ENCODE data around the gene ACBD6.

Gene ACBD6

GRCh38 chr1:180525715-180526039 is 23.3 kb upstream of the ACBD6 start:
- no peak for DNase-seq (ENCODE audit: low read depth in 2 of 2)

GRCh38 chr1:180524915-180525714 is 22.7 kb upstream of the ACBD6 start:
- DNase-seq (ENCODE audit: low read depth in 2 of 2), result no peak

GRCh38 chr1:180524160-180524914 is 22.0 kb upstream of the ACBD6 start:
- no peak for DNase-seq (ENCODE audit: low read depth in 2 of 2)

GRCh38 chr1:180522213-180522515 is 19.8 kb upstream of the ACBD6 start:
- DNase-seq (ENCODE audit: low read depth in 2 of 2), result no peak

- no peak for DNase-seq (ENCODE audit: low read depth in 2 of 2)
These were observed 19.3 kb upstream of the ACBD6 start for GRCh38 chr1:180521474-180522212.

GRCh38 chr1:180519846-180520245 is 17.5 kb upstream of the ACBD6 start:
- no peak for DNase-seq (ENCODE audit: low read depth in 2 of 2)

- peak in 1 of 2 experiments; percentile 39 for DNase-seq (ENCODE audit: low read depth in 2 of 2)
These were observed 13.5 kb upstream of the ACBD6 start for GRCh38 chr1:180515857-180516388.

- no peak for DNase-seq (ENCODE audit: low read depth in 2 of 2)
These were observed 13.0 kb upstream of the ACBD6 start for GRCh38 chr1:180515364-180515763.

- no peak for DNase-seq (ENCODE audit: low read depth in 2 of 2)
These were observed 11.2 kb upstream of the ACBD6 start for GRCh38 chr1:180513531-180513930.

- no peak for DNase-seq (ENCODE audit: low read depth in 2 of 2)
These were observed 8.5 kb upstream of the ACBD6 start for GRCh38 chr1:180510882-180511281.

GRCh38 chr1:180508725-180509097 is 6.3 kb upstream of the ACBD6 start:
- no peak for DNase-seq (ENCODE audit: low read depth in 2 of 2)

GRCh38 chr1:180507795-180508724 is 5.7 kb upstream of the ACBD6 start:
- no peak for DNase-seq (ENCODE audit: low read depth in 2 of 2)

- DNase-seq (ENCODE audit: low read depth in 2 of 2), result no peak
These were observed 3.5 kb upstream of the ACBD6 start for GRCh38 chr1:180505732-180506335.

GRCh38 chr1:180504186-180504585 is 1.8 kb upstream of the ACBD6 start:
- no peak for DNase-seq (ENCODE audit: low read depth in 2 of 2)

GRCh38 chr1:180503280-180503862 is 994 bp upstream of the ACBD6 start:
- no peak for DNase-seq (ENCODE audit: low read depth in 2 of 2)

GRCh38 chr1:180501865-180502360 is 464 bp downstream of the ACBD6 start:
- peak in 1 of 2 experiments; percentile 48 for DNase-seq (ENCODE audit: low read depth in 2 of 2)

- DNase-seq (ENCODE audit: low read depth in 2 of 2), result no peak
These were observed 1.7 kb downstream of the ACBD6 start for GRCh38 chr1:180500689-180501088.

- no peak for DNase-seq (ENCODE audit: low read depth in 2 of 2)
These were observed 3.8 kb downstream of the ACBD6 start for GRCh38 chr1:180498594-180498993.

- no peak for DNase-seq (ENCODE audit: low read depth in 2 of 2)
These were observed 4.6 kb downstream of the ACBD6 start for GRCh38 chr1:180497826-180498225.

GRCh38 chr1:180494370-180494769 is 8.0 kb downstream of the ACBD6 start:
- DNase-seq (ENCODE audit: low read depth in 2 of 2), result no peak

All from stimulated activated CD4-positive, alpha-beta T cell treated with anti-CD3 and anti-CD28 coated beads, Interleukin-12 subunit alpha, Interleukin-12 subunit beta, amount 100 ng/mL, for 24 hours (primary cell).